GM15510 (cell line): Measurements from ENCODE around the gene PTCD3.

ENCODE experiments used
- POLR2A ChIP-seq: IDR thresholded peaks from 3 replicates; pipeline ENCODE4 v1.6.1; 2011; ENCODE audit warnings: borderline replicate concordance; ENCODE audit not compliant: insufficient read length; ENCODE audit errors: extremely low read depth

Gene PTCD3

DNA sequence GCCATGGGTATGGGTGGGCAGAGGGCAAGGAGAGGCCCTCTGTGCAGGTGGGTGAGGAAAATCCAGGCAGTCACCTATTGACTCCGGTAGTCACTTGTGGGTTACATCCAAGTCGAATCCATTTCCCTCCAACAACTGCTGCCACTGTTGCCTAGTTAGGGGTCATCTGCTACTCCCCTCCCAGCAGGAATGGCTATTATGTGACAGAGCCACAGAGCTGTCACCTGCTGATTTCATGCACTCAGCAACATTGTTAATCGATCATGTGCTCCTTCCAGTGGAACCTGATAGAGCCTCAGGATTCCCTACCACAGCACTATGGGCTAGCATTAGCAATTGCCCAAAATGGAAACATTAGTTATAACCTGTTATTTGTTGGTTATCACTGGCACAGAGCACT is 31.8 kb upstream of the PTCD3 start:
- no peak for TF ChIP-seq POLR2A

DNA sequence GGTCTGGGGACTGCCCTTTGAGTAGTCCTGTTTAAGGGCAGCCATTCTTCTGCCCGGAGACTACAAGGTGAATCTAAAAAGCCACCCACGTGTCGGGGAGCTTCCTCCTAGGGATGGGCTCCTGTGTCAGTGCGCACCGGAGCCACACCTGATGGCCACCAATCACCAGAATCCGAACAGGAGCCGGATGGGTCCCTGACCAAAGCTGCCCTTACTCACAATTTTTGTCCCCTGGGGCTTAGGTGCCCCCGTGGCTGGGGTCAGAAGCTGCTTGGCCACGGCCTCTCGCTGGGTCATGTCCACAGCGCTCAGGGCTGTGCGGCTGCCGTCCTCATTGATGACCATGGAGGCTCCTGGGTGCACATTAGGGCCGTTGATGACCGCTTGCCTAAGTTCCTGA is 31.2 kb upstream of the PTCD3 start:
- no peak for TF ChIP-seq POLR2A

DNA sequence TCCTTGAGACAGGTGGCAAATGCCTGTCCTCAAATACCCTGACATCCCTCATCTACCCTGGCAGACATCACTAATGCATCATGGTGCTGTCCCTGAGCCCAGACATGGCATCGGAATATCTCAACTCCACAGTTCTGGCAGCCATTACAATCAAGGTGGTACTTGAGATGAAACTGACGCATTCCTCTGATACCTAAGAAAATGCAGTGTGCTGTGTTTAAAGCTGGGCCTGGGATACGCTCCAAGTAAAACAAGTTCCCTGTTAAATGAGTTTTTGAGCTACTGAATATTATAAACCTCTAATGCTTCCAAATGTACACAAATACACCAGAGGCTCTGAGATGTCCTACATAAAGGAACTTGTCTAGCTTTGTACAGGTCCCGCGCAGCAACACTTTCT is 30.1 kb upstream of the PTCD3 start:
- TF ChIP-seq POLR2A, result no peak

DNA sequence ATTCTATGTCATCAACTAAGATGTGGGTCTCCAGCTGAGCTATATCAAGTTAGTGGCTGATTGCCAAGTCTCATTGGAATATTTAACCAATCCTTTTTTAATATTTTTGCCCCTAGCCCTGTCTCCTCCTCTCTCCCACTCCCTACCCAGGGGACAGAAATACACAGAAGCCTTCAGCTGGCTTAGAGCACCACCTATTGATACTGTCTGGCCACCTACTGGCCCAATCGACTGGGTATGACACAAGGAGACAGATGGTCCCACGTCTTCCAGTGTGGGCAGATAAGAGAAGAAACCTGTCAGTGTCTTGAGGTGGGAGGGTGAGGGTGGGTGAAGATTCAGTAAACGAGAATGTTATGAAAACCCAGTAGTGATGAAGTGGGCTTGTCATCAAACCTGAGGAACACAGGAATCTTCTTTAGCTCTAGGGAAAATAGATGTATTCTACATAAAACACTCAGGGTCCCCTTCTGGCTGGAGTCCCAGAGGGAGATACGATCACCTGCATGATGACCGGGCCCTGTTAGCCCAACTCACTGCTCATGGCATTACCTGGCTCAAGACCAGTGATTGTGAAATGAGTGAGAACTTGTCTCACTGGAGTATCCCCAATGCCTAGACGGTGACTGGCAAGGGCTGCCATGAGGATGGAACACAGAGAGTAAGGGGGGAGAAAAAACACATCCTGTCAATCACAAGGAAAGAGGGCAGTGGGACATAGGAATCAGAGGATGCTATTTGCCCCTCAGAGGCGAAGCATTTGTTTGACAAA is 27.1 kb upstream of the PTCD3 start:
- TF ChIP-seq POLR2A, result no peak

DNA sequence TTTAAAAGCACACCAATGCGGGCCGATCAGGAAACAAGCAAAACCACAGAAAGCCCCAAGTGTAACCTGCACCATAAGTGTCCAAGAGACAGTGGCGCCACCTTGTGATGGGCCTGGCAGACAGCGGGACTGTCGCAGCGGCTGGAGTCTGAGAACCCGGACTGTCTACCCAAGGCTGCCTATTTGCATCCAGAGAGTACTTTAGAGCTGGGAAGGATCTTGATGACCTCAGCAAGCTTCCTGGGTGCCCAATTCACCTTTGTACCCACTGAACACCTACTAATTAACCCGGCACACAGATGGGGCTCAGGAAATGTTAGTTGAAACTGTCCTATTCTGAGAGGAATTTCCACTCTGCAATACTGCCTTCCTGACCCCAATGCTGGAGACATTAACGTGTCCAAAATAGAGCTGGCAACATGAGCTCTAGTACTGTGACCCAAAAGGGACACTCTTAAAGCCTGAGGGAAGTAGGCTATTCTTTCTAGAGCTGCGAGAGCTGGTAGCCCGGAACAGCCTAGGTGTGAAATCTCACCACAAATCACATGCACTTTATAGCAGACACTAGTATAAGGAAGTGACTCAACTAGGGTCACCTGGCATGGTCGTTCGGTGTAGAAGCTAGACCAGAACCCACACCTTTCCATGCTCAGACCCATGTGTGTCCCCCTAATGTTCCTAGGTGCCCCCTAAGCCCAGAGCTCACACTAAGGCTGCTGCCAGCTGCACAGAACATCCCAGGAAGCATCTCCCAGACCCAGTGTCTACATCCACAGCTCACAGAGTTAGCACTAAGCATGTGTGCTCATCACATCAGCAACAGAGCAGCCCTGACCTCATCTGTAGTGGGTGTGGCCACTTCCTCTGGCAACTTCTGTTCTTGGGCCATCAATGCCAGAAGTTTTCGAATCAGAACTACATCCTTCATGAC is 25.8 kb upstream of the PTCD3 start:
- TF ChIP-seq POLR2A, result peak; percentile 15

DNA sequence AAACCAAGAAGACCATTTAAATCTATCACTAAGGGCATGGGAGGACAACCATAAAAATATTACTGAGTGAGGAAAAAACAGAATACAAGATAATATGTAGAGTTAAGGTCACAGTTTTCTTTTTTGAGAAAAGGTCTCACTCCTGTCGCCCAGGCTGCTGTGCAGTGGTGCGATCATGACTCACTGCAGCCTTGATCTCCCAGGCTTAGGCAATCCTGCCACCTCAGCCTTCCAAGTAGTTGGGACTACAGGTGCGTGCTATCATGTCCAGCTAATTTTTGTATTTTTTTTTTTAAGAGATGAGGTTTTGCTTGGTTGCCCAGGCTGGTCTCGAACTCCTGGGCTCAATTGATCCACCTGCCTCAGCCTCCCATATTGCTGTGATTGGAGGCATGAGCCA is 24.3 kb upstream of the PTCD3 start:
- TF ChIP-seq POLR2A, result no peak

DNA sequence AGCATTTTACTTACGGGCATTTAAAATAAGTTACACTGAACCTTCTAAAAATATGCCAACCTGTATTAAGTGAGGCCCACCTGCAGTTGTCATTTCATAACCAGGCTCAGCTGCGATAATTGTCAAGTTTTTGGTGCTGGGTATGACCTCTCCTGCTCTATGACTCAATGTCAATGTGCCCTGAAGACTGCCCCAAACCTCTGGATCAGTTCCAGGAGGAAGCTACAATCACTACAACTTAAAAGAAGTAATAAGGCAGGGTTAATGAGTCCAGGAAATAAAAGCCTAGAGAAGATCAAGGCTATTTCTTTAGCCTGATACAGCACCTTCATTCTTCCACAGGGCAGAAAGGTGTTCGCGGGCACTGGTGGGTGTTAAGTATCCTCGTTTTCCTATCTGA is 23.3 kb upstream of the PTCD3 start:
- TF ChIP-seq POLR2A, result no peak

DNA sequence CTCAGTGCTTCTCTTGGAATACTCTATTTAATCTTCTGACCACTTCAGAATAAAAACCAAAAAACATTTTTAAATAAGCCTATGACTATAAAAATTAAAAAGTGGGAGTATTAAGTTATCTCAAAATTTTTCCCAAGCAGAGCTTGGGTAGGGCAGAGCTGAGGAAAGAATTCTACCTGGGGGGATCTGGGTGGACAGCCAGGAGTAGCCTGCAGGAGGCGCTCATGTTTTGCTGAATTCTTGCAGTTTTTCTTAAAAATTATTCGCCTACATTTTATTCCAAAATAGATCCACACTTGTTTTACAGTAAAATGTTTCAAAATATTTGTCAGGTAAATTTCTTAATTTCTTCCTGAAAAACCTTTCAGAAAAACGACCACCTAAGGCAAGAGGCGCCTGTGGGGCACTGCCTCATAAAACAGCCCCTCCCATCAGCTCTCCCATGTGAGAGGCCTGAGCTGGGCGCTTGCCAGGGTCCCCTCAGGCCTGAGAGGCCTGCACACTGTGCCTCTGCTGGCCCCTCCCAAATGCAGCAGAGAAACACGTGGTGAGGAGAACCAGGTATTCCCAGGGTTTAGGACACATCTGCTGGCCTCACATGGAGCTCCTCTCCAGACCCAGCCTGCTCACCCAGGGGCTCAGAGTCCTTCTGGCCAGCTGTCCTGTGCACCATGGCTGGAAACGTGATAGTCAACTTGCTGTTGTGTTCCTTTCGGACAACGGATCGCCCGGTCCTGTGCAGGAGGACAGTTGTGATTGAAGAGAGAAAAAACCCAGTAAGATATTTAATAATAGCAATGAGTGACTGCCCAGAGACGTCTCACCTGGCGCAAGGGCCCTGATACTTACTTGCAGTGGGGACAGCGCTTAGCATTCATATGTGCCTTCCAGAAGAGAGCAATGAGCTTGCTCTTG is 17.8 kb upstream of the PTCD3 start:
- TF ChIP-seq POLR2A, result no peak

DNA sequence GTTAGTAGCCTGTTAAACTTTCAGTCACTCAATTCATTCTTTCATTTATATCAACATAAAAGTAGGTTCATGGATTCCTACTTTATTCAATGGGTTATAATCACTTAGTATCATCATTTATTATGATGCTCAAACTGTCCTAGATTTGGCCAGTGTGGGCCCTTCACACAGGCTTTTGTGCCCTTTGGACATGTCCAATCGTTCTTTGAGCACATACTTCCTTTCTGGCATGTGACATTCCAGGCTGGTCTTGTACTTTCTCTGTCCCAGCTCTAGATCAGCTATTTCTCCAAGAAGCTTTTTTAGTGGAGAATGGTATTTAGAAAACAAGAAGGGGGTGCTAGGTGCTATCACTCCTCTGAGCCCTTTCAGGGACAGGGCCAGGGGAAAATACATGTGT is 11.8 kb upstream of the PTCD3 start:
- TF ChIP-seq POLR2A, result no peak

DNA sequence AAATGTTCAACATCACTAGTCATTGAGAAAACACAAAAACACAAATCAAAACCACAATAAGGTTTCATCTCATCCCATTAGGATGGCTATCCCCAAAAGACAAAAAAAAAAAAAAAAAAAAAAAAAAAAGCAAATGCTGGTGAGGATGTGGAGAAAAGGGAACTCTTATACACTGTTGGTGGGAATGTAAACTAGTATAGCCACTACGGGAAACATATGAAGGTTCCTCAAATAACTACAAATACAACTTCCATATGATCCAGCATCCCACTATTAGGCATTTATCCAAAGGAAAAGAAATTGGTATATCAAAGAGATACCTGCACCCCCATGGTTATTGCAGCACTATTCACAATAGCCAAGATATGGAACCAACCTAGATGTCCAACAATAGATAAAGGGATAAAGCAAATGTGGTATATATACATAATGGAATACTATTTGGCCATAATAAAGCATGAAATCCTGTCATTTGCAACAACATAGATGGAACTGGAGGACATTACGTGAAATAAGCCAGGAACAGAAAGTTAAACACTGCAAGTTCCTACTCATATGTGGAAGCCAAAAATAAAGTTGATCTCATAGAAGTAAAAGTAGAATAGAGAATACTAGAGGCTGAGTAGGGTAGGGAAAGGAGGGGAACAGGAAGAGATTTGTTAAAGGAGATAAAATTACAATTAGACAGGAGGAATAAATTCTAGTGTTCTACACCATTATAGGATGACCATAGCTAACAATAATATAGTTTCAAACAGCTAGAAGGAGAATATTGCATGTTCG is 8.7 kb upstream of the PTCD3 start:
- no peak for TF ChIP-seq POLR2A

DNA sequence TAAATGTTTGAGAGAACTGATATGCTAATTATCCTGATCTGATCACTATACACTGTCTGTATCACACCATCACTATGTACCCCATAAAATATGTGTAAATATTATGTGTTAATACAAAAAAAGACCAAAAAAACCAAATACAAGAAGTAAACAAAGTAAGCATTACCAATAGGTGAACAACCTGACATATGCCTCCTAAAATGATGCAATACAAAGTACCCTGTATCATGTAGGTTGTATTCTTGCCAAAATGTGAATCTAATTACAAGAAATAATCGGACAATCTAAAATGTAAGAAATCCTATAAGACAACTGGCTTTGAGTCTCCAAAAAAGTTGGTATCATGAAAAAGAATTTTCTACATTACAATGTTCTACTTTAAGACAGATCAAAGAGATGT is 8.1 kb upstream of the PTCD3 start:
- no peak for TF ChIP-seq POLR2A

DNA sequence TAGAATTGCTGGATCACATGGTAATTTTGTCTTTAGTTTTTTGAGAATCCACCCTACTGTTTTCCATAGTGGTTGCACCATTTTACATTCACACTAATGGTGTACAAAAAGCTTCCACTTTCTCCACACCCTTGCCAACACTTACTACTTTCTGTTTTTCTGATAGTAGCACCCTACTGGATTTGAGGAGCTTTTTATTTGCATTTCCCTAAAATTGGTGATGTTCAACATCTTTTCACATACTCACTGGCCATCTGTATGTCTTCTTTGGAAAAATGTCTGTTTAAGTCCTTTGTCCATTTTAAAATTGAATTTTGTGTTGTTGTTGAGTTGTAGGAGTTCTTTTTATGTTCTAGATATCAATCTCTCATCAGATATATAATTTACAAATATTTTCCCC is 3.9 kb upstream of the PTCD3 start:
- TF ChIP-seq POLR2A, result no peak

DNA sequence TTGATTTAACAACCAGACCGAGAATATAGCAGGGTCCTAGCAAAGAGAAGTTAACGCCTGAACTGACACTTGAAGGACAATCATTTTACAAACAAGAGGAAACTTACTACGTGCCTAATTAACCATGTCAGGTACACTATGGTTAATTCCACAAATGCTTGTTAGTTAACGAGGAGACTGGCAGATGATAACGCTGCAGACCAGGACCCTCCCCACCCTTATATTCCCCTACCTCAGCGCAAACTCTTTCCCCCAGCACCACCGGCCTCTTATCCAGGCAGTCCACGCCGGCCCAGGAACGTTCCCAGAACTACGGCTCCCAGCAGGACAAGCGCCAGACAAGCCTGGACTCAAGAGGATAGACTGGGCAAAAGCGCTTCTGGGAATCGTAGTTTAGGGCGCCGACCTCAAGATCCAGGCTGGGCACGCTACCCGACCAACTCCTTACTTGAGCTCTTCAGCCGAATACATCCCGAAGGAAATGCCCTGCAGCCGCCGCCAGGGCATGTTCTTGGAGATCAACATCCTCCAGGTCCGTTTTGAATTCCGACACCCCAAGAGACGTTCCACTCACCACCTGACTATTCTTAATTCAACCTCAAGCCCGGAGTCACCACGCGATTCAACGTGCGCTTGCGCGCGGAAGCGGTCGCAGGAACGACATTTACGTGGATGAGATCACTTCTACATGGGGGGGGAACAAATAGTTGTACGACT is 625 bp upstream of the PTCD3 start, which contains the start of gene POLR1A:
Gene POLR1A, minus strand, starts transcription at position 635 of the 717 bp plus-strand sequence. Its CDS starts 110 bp downstream, at position 525.
- peak; percentile 11 for TF ChIP-seq POLR2A
